Measurements from ENCODE around the gene PCK1.

GRCh38 chr20:57584768-57585461 lies 24.0 kb downstream of the PCK1 start:
- TF ChIP-seq, protein P1, sequence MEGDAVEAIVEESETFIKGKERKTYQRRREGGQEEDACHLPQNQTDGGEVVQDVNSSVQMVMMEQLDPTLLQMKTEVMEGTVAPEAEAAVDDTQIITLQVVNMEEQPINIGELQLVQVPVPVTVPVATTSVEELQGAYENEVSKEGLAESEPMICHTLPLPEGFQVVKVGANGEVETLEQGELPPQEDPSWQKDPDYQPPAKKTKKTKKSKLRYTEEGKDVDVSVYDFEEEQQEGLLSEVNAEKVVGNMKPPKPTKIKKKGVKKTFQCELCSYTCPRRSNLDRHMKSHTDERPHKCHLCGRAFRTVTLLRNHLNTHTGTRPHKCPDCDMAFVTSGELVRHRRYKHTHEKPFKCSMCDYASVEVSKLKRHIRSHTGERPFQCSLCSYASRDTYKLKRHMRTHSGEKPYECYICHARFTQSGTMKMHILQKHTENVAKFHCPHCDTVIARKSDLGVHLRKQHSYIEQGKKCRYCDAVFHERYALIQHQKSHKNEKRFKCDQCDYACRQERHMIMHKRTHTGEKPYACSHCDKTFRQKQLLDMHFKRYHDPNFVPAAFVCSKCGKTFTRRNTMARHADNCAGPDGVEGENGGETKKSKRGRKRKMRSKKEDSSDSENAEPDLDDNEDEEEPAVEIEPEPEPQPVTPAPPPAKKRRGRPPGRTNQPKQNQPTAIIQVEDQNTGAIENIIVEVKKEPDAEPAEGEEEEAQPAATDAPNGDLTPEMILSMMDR (IDR thresholded peaks at IDR 0.05) = no peak
- no peak for TF ChIP-seq EP300 (IDR thresholded peaks at IDR 0.05)
- TF ChIP-seq POLR2A (IDR thresholded peaks at IDR 0.05) = no peak
- TF ChIP-seq POLR2AphosphoS5 (IDR thresholded peaks at IDR 0.05) = no peak
